ENCODE measurements around the gene GMDS. TPM values are rescaled to one million over a fixed set of nuclear protein-coding genes. Genes with fewer than 3 reads are reported as not detected.

Gene GMDS
- total and polyA plus RNA-seq, 2 of the 8 experiments (the other 6 are each of a cell fraction or from before 2014, with no cell fraction given): 16.8 to 50.0 TPM

- Histone ChIP-seq H3K14ac (ENCODE audit: insufficient read length) (no peak overlapping the region), H2AFZ (ENCODE audit: low read length) (no peak overlapping the region), H4K20me1 (replicated peaks in 1 of 2; ENCODE audit: control insufficient read depth in 1 of 2, insufficient read depth in 2 of 2, low read length in 2 of 2) (no peaks in the 10 kb centered on the region), H3K4me1 (replicated peaks in 1 of 4; ENCODE audit: control insufficient read depth in 3 of 4, insufficient read depth in 4 of 4, low read length in 3 of 4) (no peaks in the 10 kb centered on the region), H2BK12ac (ENCODE audit: low read depth, low read length) (no peak overlapping the region), H2BK15ac (ENCODE audit: low read length) (no peak overlapping the region), H3K79me2 (ENCODE audit: control insufficient read depth in 1 of 2, insufficient read depth in 2 of 2, low read length in 2 of 2) (no peaks in the 10 kb centered on the region), H3K4me3 (ENCODE audit: extremely low read depth in 1 of 4, insufficient read depth in 2 of 4, low read depth in 3 of 4, low read length in 4 of 4) (no peak overlapping the region), H3K56ac (replicated peaks; ENCODE audit: insufficient read length, low read depth, low read length) (no peak overlapping the region), H4K8ac (ENCODE audit: extremely low read depth, insufficient read depth, low read length) (no peak overlapping the region), H3K4me2 (ENCODE audit: insufficient read depth in 1 of 2, low read depth in 2 of 2, low read length in 2 of 2) (no peak overlapping the region), H3K36me3 (ENCODE audit: control insufficient read depth in 2 of 4, insufficient read depth in 4 of 4, low read length in 3 of 4) (no peaks in the 10 kb centered on the region), H3K23ac (ENCODE audit: insufficient read length) (no peak overlapping the region), H3K4ac (replicated peaks; ENCODE audit: insufficient read length, low read depth, low read length) (no peak overlapping the region), H3K27me3 (replicated peaks in 1 of 4; ENCODE audit: control insufficient read depth in 3 of 4, extremely low read depth in 1 of 4, insufficient read depth in 3 of 4, low read length in 3 of 4) (no peaks in the 10 kb centered on the region), H2BK120ac (replicated peaks; ENCODE audit: low read depth, low read length) (no peak overlapping the region), H3K79me1 (ENCODE audit: low read depth, low read length) (no peaks in the 10 kb centered on the region), H3K9me3 (ENCODE audit: insufficient read depth in 2 of 2, low read depth in 1 of 2, low read length in 1 of 2) (no peaks in the 10 kb centered on the region), H3K9ac (replicated peaks in 1 of 4; ENCODE audit: extremely low read depth in 1 of 4, low read depth in 3 of 4, low read length in 3 of 4) (no peak overlapping the region), H4K5ac (ENCODE audit: insufficient read length, low read depth, low read length) (no peak overlapping the region), H3K18ac (ENCODE audit: extremely low read depth, low read length) (no peak overlapping the region), H4K91ac (replicated peaks; ENCODE audit: insufficient read length, low read length) (no peak overlapping the region), H3K27ac (ENCODE audit: low read depth, low read length) (no peak overlapping the region), H3K23me2 (ENCODE audit: low read depth, low read length) (no peaks in the 10 kb centered on the region), H2BK20ac (ENCODE audit: low read length) (no peak overlapping the region), H2BK5ac (ENCODE audit: low read depth, low read length) (no peak overlapping the region), H2AK5ac (ENCODE audit: low read depth, low read length) (no peak overlapping the region)
- no peak for DNase-seq (ENCODE audit: low read depth in 1 of 2, low spot score in 2 of 2)
- no peak for FAIRE-seq
- CTCF ChIA-PET (ENCODE audit: partially characterized antibody): interaction anchor here (1.2 kb wide), 1 partner anchor 319 kb away, joined by 4 read pairs; no protein-coding TSS in a partner anchor
- WGBS, 2 experiments (ENCODE audit: extremely low coverage in 1 of 2, insufficient coverage in 1 of 2, insufficient read length in 1 of 2, insufficient replicate concordance in 2 of 2, low coverage in 1 of 2, low lambda C conversion rate in 2 of 2, missing lambda C conversion rate in 1 of 2): 89% methylated on average over 8 of the region's 8 CpGs; no CpG with 5 or more reads in 1 of the 2 experiments
- POLR2A ChIA-PET (ENCODE audit: partially characterized antibody): no interaction called here
- TF ChIP-seq BRCA1 (IDR thresholded peaks at IDR 0.05; ENCODE audit: low read depth, low read length): no peak
- no peak for TF ChIP-seq KDM1A (IDR thresholded peaks at IDR 0.05; ENCODE audit: borderline replicate concordance, low read length)
- no peak for TF ChIP-seq RFX5 (IDR thresholded peaks at IDR 0.05; ENCODE audit: borderline replicate concordance, low read depth, low read length)
- TF ChIP-seq HDAC6 (IDR thresholded peaks at IDR 0.05; ENCODE audit: low read depth, low read length): no peak
- TF ChIP-seq, protein P1, sequence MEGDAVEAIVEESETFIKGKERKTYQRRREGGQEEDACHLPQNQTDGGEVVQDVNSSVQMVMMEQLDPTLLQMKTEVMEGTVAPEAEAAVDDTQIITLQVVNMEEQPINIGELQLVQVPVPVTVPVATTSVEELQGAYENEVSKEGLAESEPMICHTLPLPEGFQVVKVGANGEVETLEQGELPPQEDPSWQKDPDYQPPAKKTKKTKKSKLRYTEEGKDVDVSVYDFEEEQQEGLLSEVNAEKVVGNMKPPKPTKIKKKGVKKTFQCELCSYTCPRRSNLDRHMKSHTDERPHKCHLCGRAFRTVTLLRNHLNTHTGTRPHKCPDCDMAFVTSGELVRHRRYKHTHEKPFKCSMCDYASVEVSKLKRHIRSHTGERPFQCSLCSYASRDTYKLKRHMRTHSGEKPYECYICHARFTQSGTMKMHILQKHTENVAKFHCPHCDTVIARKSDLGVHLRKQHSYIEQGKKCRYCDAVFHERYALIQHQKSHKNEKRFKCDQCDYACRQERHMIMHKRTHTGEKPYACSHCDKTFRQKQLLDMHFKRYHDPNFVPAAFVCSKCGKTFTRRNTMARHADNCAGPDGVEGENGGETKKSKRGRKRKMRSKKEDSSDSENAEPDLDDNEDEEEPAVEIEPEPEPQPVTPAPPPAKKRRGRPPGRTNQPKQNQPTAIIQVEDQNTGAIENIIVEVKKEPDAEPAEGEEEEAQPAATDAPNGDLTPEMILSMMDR (IDR thresholded peaks at IDR 0.05; ENCODE audit: control extremely low read depth in 1 of 3, insufficient read depth in 1 of 3, low read depth in 1 of 3, low read length in 3 of 3): no peak
- no peak for TF ChIP-seq FOSL1 (IDR thresholded peaks at IDR 0.05; ENCODE audit: insufficient read depth, low read depth, low read length)
- TF ChIP-seq BACH1 (IDR thresholded peaks at IDR 0.05; ENCODE audit: low read length): no peak
- TF ChIP-seq SRF (IDR thresholded peaks at IDR 0.05; ENCODE audit: low read depth, low read length): no peak
- no peak for TF ChIP-seq ASH2L (IDR thresholded peaks at IDR 0.05; ENCODE audit: low read length)
- no peak for TF ChIP-seq TEAD4 (IDR thresholded peaks at IDR 0.05; ENCODE audit: low read depth, low read length)
- TF ChIP-seq NANOG (IDR thresholded peaks at IDR 0.05; ENCODE audit: insufficient read depth, low read depth, low read length, poor library complexity, severe bottlenecking): no peak
- TF ChIP-seq JUND (IDR thresholded peaks at IDR 0.05; ENCODE audit: low read length): no peak
- TF ChIP-seq CEBPB (IDR thresholded peaks at IDR 0.05; ENCODE audit: low read depth, low read length): no peak
These were observed 355.3 kb downstream of the GMDS start for GRCh38 chr6:1890071-1890470.
